Measurements from ENCODE around the gene PLEKHG4B.
"Not testable (repeated sequence)": the region's sequence is repeated elsewhere in the genome, so short reads cannot be mapped to it uniquely, and the experiment has no call there.

PLEKHG4B gene

DNA sequence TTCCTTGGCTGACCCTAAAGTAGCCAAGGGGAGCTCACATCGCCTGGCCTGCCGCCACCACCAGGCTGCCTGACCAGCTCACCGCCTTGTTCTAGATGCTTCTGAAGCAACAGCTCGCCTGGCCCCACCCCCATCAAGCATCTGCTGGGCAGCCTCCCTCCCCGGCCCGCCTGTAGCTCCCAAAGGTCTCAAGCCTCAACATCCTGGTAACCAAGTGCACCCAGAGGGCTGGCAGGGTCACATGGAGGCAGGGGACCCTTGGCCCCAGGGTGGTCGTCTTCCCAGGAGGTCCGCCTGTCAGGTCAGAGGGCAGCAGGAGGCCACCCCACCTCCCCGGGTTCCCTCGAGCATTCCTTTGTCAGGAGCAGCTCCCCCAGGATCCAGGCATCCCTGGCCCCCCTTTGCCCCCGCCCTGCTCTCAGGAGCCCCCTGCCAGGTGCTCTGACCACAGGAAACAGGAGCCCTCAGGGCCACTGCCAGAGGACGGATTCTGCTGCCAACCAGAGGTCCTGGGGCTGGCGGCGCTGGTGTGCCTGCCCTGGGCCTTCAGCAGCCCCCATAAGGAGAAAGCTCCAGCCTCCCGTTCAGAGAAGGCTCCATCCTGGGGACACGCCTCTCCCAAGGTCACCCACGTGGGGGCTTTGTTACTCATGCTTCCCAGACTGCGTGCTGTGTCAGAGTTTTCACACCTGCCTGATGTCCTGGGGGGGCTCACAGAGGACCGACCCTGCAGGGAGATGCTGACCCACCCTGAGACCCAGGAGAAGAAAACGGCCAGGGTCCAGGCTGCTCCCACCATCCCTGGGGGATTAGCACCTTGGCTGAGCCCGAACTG lies 95.9 kb downstream of the PLEKHG4B start:
- DNase-seq (ENCODE audit: low read depth, low spot score) = no peak

DNA sequence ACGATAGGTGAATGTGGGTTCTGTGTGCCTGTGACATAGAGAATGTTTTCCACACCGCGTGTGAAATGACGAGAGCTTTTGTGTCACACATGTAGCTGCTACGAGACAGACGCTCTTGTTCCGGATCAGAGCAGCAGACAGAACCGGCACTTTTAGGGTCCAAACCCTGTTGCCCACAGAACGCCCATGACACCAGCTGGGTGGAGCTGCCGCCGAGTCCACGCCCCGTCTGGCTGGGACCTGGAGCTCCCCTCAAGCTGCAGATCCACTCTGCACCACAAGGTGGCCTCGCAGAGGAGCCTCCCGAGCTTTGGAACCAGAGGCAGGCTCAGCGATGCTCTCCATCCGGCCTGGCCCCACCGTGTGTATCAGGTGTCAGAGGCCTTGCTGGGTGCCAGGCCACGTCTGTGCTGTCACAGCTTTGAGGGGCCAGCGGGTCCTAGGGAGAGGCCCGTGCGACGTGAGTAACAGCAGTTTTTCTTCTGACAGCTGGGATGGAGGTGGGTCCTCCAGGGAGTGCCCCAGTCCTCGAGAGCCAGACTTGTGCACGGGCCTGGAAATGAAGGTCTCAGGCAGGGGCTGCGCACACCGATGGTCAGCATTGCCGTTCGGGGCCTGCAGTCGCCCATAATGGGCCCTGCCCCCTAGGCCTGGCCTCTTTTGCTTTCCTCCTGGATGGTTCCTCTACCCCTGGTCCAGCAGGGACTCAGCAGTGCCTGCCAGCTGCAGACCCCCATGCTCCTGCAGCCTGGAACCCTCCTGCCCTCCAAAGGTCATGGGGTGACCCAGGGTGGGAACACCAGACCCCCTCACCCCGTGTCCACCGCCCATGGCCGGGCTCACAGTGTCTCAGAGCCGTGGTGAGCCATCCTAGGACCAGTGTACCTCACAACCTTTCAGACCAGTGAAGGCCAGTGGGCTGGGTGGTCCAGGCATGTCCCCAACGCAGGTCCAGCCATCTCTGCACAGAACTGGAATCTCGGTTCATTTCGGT lies 96.8 kb downstream of the PLEKHG4B start:
- DNase-seq (ENCODE audit: low read depth, low spot score) = peak; percentile 64

DNA sequence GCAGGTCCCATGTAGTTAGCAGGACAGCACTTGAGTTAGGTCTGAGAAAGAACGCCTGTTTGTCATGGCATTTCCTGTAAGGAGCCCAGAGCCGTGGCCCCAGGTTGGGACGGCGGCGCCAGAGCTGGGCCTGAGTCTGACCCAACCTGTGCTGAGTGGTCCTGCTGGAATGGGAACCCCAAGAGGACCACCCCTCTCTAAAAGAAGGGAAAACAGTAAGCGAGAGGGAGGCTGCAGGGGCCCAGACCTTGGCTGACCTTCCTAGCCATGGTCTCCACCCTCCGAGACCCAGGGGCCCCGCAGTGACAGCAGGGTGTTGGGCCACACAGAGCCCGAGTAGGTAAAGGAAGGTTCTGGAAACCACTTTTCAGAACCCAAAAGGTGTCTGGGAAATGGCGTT lies 97.5 kb downstream of the PLEKHG4B start:
- DNase-seq (ENCODE audit: low read depth, low spot score) = no peak

DNA sequence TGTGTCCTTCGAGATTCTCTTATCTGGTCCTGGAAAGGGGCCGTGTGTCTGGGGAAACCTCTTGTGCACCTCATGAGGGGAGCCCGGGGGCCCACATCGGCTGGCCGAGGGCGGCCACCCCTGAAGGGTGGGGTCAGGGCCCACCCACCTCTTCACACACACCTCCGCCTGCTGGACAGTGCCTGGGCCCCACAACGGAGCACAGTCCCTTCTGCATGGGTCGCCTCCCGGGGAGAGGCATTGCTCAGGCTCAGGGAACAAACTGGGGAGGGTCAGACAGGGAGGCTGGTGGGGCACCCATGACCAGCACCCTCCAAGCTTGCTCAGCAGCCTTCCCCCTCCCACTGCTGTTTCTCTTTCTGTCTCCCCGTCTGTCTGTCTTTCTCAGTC lies 98.0 kb downstream of the PLEKHG4B start:
- no peak for DNase-seq (ENCODE audit: low read depth, low spot score)

DNA sequence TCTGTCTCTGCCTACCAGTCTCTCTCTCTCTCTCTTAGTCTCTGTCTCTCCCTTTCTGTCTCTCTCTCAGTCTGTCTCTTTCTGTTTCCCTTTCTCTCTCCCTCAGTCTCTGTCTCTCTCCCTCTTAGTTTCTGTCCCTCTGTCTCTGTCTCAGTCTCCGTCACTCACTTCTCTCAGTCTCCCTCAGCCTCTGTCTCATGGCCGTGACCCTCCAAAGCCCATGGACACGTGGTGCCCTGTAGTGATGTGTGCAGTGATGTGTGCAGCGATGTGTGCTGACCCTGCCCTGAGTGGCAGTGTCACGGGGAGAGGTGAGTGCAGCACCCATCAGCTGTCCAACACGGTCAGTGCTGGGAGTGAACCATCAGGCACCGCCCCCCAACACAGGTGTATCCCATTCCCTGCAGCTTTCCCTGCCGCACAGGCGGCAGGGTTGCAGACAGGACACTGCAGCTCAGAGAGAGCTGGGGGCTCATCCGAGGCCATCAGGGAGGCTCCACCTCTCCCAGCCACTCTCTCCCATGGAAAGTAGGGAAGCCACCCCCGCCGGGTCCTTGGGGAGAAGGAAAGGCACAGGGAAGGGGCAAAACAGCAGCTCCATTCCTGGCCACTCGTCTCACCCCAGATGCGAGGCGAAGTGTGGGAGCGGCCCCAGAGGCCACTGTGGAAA lies 98.5 kb downstream of the PLEKHG4B start:
- no peak for DNase-seq (ENCODE audit: low read depth, low spot score)

DNA sequence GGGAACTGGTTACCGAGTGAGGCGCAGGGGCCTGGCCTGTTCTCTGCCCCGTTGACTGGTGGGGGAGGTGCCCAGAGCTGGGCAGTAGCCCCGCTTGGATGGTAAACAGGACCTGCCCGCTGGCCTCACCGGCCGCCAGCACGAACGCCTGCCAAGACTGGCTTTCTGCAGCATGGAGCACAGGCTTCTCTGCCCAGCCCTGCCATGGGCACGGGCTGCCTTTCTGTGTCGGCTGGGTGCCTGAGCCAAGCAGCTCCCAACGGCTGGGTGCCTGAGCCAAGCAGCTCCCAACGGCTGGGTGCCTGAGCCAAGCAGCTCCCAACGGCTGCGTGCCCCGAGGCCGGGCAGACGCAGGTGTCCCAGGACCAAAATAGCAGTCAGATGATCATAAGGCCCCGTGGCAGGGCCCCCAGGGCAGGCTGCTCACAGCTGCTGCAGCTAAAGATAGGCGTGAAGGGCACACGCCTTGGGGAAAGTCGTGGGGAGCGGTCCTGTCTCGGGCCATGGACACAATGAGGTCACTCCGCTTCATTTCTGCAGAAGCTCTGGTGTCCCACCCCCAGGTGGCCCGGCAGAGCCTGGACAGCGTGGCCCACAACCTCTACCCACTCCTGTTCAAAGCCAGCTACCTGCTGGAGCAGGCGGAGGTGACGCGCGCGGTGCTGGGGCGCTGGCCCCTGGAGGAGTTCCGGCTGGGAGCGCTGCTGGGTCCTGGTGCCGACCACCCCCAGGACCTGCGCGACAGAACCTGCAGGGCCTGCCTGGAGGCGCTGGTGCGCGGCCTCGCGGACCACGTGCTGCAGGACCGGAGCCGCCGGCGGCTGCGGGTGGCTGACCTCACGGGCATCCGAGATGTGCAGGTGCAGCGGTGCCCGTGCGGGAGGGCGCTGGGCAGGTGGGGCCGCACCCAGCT lies 99.3 kb downstream of the PLEKHG4B start, which contains the start of gene LRRC14B:
Gene LRRC14B (plus strand): TSS at position 460 of the 913 bp plus-strand sequence. CDS start 44 bp downstream, at position 504.
- DNase-seq (ENCODE audit: low read depth, low spot score) = no peak

DNA sequence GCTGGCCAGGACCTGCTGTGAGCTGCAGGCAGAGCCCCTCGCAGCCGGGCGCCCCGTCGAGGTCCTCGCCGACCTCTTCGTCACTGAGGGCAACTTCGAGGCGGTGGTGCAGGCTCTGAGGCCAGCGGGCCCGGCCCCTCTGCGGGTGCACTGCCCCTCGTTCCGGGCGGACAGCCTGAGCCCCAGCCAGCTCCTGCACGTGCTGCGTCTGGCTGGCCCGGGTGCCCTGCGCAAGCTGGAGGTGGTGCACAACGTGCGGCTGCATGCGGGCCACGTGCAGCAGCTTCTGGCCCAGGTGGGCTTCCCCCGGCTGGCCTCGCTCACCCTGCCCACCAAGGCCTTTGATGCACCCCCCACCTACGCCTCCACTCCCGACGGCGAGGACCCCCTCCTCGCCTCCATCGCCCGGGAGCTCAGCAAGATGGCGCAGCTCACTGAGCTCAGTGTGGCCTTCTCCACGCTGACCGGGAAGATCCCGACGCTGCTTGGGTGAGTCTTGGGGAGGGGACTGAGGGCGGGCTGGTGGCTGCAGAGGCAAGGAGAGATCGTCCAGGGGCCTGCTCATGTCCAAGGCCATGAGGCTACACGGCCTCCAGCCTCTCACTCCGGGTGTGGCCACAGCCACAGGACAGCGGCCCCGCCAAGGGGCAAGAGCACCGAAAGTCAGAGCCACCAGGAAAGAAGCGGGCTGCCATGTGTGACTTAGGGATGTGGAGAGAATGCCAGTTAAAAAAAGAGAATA lies 100.2 kb downstream of the PLEKHG4B start:
- no peak for DNase-seq (ENCODE audit: low read depth, low spot score)

DNA sequence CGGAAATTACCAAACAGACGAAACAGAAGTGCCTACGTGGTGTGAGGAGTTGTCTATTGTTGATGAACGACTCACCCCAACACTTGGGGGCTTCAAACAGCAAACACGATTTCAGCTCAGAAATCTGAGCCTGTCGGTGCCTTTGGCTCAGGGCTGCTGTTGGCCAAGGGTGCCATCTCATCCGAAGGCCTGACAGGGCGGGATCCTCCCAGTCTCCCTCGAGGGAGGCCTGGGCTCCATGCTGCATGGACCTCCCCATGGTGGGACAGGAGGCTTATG lies 100.7 kb downstream of the PLEKHG4B start:
- DNase-seq (ENCODE audit: low read depth, low spot score) = no peak

DNA sequence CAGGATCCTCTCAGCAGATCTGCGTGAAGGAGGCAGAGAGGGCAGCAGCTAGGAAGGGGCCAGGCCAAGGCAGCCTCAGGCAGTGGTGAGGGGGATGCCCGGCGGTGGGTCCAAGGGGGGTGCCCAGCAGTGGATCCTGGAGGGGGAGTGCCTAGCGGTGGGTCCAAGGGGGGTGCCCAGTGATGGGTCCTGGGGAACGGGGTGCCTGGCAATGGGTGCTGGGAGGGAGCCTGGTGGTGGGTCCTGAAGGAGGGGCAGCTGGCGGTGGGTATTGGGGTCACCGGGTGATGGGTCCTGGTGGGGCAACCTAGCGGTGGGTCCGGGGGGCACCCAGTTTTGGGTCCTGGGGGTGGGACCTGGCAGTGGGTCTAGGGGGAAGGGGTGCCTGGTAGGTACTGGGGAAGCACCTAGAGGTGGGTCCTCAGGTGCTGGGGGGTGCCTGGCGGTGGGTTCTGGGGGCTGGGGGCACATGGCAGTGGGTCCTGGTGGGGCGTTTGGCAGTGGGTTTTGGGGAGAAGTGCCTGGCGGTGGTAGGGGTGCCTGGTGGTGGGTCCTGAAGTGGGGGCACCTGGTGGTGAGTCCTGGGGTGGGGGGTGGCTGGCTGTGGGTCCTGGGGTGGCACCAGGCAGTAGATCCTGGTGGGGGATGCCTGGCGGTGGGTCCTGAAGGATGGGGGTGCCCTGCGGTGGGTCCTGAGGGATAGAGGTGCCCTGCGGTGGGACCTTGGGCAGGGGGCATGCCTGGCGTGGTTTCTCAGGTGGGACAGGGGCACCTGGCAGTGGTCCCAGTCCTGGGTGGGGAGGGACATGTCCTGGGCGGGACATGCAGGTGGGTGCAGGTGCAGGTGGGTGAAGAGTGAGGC lies 101.2 kb downstream of the PLEKHG4B start:
- DNase-seq (ENCODE audit: low read depth, low spot score) = no peak

DNA sequence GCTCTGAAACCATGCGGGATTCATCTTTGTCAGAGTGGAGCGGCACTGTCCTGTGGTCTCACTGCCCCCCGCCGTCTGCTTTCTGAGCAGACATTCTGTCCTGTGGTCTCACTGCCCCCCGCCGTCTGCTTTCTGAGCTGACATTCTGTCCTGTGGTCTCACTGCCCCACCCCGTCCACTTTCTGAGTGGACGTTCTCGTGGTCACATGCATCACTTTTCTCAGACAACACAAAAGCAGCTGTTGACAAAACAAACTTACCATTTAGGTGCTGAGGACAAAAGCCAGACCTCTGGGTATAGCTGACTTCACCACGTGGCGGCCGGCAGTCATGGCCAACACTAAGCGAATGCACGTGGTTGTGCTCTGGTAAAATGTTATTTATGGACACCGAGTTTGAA lies 102.1 kb downstream of the PLEKHG4B start:
- no peak for DNase-seq (ENCODE audit: low read depth, low spot score)

DNA sequence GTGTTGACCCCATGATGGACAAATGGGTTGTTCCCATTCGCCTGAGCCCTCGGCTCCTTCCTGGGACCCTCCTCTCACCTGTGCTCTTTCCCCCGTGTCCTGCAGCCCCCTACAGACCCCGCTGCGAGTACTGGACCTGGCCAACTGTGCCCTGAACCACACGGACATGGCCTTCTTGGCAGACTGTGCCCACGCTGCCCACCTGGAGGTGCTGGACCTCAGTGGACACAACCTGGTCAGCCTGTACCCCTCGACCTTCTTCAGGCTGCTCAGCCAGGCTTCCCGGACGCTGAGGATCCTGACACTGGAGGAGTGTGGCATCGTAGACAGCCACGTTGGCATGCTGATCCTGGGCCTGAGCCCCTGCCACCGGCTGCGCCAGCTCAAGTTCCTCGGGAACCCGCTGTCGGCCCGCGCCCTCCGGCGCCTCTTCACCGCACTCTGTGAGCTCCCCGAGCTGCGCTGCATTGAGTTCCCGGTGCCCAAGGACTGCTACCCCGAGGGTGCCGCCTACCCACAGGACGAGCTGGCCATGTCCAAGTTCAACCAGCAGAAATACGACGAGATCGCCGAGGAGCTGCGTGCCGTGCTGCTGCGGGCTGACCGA lies 102.7 kb downstream of the PLEKHG4B start:
- no peak for DNase-seq (ENCODE audit: low read depth, low spot score)

DNA sequence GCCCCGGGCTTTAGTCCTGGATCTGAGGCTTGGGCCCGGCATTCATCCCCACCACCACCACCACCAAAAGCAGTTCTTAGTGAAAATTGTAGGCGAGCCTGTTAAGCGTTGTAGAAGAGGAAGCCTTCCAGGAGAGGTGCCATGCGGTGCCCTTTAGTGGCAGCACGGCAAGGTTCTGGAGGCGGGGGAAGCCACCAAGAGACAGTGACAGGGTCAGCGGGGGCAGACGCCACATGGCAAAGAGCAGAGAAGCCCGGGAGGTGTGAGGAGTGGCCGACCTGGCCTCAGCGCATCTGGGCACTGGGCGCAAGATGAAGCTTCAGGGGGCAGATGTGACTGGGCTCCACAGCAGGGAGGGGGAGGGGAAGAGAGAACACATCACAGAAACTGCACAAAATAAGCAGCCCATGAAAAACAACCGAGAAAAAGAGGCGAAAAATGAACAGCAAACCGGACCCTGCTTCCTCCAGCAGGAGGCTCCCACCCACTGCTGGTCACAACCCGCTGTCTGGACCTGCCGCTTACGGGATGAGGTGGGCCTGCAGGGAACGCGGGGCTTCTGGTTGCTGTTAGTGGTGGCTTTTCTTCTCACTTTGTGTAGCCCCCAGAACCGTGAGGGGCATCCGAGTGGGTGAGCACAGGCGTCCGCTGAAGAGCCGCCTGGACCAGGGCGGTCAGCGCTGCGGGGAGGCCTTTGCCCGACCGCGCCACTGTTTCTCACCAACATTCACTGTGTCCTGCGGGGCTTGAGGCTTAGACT lies 103.6 kb downstream of the PLEKHG4B start:
- DNase-seq (ENCODE audit: low read depth, low spot score) = no peak

DNA sequence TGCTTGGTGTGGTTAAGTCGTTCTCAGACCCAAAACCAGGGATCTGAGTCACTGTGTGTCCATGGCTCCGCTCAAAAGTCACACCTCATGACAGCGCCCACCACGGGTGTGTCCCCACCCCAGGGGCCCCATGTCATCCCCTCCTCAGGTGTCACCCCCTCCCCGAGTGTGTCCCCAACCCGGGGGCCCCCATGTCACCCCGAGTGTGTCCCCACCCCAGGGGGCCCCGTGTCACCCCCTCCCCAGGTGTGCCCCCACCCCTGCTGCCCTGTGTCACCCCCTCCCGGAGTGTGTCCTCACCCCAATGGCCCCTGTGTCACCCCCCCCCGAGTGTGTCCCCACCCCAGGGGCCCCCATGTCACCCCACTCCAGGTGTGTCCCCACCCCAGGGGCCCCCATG lies 104.4 kb downstream of the PLEKHG4B start:
- DNase-seq (ENCODE audit: low read depth, low spot score) = no peak

DNA sequence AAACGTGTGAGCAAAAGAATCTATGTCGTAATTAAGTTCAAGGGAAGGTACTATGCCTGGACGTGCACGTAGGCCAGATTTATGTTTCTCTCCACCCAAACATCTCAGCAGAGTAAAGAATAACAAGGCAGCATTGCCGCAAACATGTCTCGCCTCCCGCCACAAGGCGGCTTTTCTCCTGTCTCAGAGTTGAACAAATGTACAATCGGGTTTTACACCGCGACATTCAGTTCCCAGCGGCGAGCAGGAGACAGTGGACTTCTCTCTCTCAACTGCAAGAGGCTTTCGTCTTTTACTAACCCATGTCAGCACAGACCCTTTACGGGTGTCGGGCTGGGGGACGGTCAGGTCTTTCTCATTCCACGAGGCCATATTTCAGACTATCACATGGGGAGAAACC lies 105.1 kb downstream of the PLEKHG4B start:
- DNase-seq (ENCODE audit: low read depth, low spot score) = not testable (repeated sequence)

DNA sequence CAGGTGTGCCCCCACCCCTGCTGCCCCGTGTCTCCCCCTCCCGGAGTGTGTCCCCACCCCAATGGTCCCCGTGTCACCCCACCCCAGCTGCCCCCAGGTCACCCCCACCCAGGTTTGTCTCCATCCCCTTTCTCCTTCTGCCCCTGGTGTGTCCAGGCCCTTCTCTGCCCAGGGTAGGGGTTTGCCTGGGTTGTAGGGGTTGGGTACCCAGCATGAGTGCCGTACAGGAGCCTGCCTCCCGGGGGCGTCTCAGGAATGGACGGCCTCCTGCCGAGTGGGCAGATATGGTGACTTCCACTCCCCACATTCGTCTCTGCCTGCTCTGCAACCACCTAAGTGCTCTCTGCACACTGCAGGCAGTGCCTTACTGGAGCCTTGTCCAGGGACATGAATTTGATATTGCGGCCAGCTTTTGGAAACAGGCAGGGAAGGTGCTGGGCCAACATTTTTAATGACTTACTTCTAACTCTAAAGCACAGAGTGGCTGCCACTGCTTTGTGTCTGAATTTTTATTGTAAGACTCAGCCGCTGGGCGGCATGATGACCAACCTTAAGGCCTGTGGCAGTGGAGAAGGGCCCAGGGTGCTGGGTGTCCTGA lies 106.0 kb downstream of the PLEKHG4B start:
- no peak for DNase-seq (ENCODE audit: low read depth, low spot score)

DNA sequence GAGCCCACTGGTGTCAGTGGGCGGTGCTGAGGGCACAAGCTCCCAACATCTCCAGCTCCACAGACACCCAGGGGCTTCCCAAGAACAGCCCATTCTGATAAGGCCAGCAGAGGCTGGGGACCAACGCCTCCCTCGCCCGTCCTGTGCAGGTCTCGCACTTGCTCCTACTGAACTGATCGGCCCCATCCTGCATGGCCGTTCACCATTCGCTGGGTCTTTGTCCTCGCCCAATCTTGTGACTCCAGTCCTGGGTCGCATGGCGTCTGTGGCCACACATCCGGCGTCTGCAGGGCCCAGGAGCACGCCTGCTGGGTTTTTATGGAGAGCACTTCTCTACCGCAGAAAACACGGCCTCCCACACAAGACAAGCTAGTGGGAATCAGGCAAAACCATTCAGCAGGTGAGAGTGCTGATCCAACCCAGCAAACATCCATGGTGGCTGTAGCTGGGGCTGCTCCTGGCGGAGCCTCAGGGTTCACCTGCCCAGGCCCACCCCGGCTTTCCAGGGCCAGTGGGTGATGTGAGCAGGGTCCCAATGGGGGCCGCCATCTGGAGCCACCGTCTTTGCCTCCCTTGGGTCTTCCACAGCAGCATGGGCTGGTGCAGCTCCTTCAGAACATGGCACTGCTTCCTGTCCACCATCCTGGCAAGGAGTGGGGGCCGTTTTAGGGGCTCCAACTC lies 106.7 kb downstream of the PLEKHG4B start:
- no peak for DNase-seq (ENCODE audit: low read depth, low spot score)
